GM12891 (cell line): ENCODE results near the gene C22orf42.

ENCODE experiments used
- POLR2A ChIP-seq: IDR thresholded peaks from 2 replicates; pipeline ENCODE4 v1.6.1; 2011; ENCODE audit warnings: low read depth, low read length, control low read depth
- TAF1 ChIP-seq: IDR thresholded peaks from 2 replicates; pipeline ENCODE4 v1.6.1; 2011; ENCODE audit warnings: low read depth, low read length, control low read depth

GRCh38 chr22:32100711-32101110 is 58.4 kb downstream of the C22orf42 start:
- TF ChIP-seq POLR2A (no peak), TAF1 (no peak)
